HEK293 (cell line): ENCODE data around the gene SELENOP.

Experiments used
- CTCF ChIA-PET: fragments of 350-600 bp; formaldehyde crosslinking; extraction: SDS; loops from one replicate; lab custom pipeline; 2021; ENCODE audit warnings: antibody characterized with exemption; lab: Yijun Ruan, JAX
- POLR2A ChIA-PET: fragments of 300-600 bp; formaldehyde crosslinking; extraction: SDS; loops from one replicate; lab custom pipeline; 2020; ENCODE audit warnings: antibody characterized with exemption, inconsistent platforms; lab: Yijun Ruan, JAX
- H3K27ac ChIP-seq: fragments of 200-500 bp; sonication (Bioruptor generic); 2 replicates; pipeline ENCODE4 v1.5.1; 2014; ENCODE audit warnings: low read depth, low read length, control low read depth, inconsistent platforms; ENCODE audit errors: extremely low read depth
- H3K36me3 ChIP-seq, 2 experiments: fragments of 200-500 bp in 1 of 2; sonication (Bioruptor generic) in 1 of 2; 1 replicate in 1 of 2; 2 replicates in 1 of 2; pipeline ENCODE4 v1.5.1; 2014 to 2017; ENCODE audit warnings: inconsistent platforms in 2 of 2, low read length in 2 of 2; ENCODE audit not compliant: control insufficient read depth in 2 of 2, insufficient read depth in 1 of 2
- H3K4me1 ChIP-seq: fragments of 200-500 bp; sonication (Bioruptor generic); 2 replicates; pipeline ENCODE4 v1.5.1; 2014; ENCODE audit warnings: mild to moderate bottlenecking, low read length, inconsistent platforms; ENCODE audit not compliant: control insufficient read depth, insufficient read depth
- H3K4me3 ChIP-seq: 2 replicates; pipeline ENCODE4 v1.5.1; 2011; ENCODE audit warnings: low read depth, mild to moderate bottlenecking, control low read depth, low read length, moderate library complexity
- H3K9me3 ChIP-seq: fragments of 200-500 bp; sonication (Bioruptor generic); 2 replicates; pipeline ENCODE4 v1.5.1; 2014; ENCODE audit warnings: low read depth, low read length, inconsistent platforms; ENCODE audit not compliant: control insufficient read depth, insufficient read depth
- GLIS1 ChIP-seq: fragments of 450-650 bp; formaldehyde crosslinking; IDR thresholded peaks from 2 replicates; pipeline ENCODE4 v1.5.1; 2016; ENCODE audit warnings: missing biosample characterization, missing genetic modification characterization
- GLIS2 ChIP-seq: fragments of 450-650 bp; formaldehyde crosslinking; IDR thresholded peaks from 2 replicates; pipeline ENCODE4 v1.5.1; 2016; ENCODE audit warnings: missing biosample characterization, missing genetic modification characterization
- TRIM28 ChIP-seq: IDR thresholded peaks from 2 replicates; pipeline ENCODE4 v1.6.1; 2011; ENCODE audit warnings: low read length, control low read depth, borderline replicate concordance
- YY1 ChIP-seq: fragments of 450-650 bp; formaldehyde crosslinking; IDR thresholded peaks from 2 replicates; pipeline ENCODE4 v1.5.1; 2018; ENCODE audit warnings: missing biosample characterization, missing genetic modification characterization
- ZIC2 ChIP-seq: fragments of 450-650 bp; formaldehyde crosslinking; IDR thresholded peaks from 2 replicates; pipeline ENCODE4 v1.5.1; 2016; ENCODE audit warnings: missing biosample characterization, missing genetic modification characterization
- ZNF133 ChIP-seq: fragments of 450-650 bp; formaldehyde crosslinking; IDR thresholded peaks from 2 replicates; pipeline ENCODE4 v1.5.1; 2016; ENCODE audit warnings: missing biosample characterization, missing genetic modification characterization
- ZNF302 ChIP-seq: fragments of 450-650 bp; formaldehyde crosslinking; IDR thresholded peaks from 2 replicates; pipeline ENCODE4 v1.5.1; 2016; ENCODE audit warnings: missing biosample characterization, missing genetic modification characterization, low read depth
- ZNF311 ChIP-seq: fragments of 450-650 bp; formaldehyde crosslinking; IDR thresholded peaks from 2 replicates; pipeline ENCODE4 v1.5.1; 2017; ENCODE audit warnings: missing biosample characterization, missing genetic modification characterization, borderline replicate concordance
- ZNF404 ChIP-seq: fragments of 450-650 bp; formaldehyde crosslinking; IDR thresholded peaks from 2 replicates; pipeline ENCODE4 v1.5.1; 2017; ENCODE audit warnings: missing biosample characterization, missing genetic modification characterization
- ZNF510 ChIP-seq: fragments of 450-650 bp; formaldehyde crosslinking; IDR thresholded peaks from 2 replicates; pipeline ENCODE4 v1.5.1; 2018; ENCODE audit warnings: mild to moderate bottlenecking, missing genetic modification characterization, missing biosample characterization; ENCODE audit not compliant: insufficient replicate concordance
- ZNF654 ChIP-seq: fragments of 450-650 bp; formaldehyde crosslinking; IDR thresholded peaks from 2 replicates; pipeline ENCODE4 v1.5.1; 2016; ENCODE audit warnings: low read depth, missing biosample characterization, missing genetic modification characterization
- ZNF664 ChIP-seq: fragments of 450-650 bp; formaldehyde crosslinking; IDR thresholded peaks from 2 replicates; pipeline ENCODE4 v1.5.1; 2016; ENCODE audit warnings: missing biosample characterization, missing genetic modification characterization
- ZNF768 ChIP-seq: fragments of 450-650 bp; formaldehyde crosslinking; IDR thresholded peaks from 2 replicates; pipeline ENCODE4 v1.5.1; 2018; ENCODE audit warnings: missing biosample characterization, mild to moderate bottlenecking, missing genetic modification characterization
- ZNF777 ChIP-seq: fragments of 450-650 bp; formaldehyde crosslinking; IDR thresholded peaks from 2 replicates; pipeline ENCODE4 v1.5.1; 2017; ENCODE audit warnings: missing biosample characterization, missing genetic modification characterization, borderline replicate concordance
- TF ChIP-seq, protein P1 (sequence below): fragments of 450-650 bp; formaldehyde crosslinking; IDR thresholded peaks from 2 replicates; pipeline ENCODE4 v1.5.1; 2016; ENCODE audit warnings: missing biosample characterization, missing genetic modification characterization
- TF ChIP-seq, protein P2 (sequence below): fragments of 450-650 bp; formaldehyde crosslinking; IDR thresholded peaks from 2 replicates; pipeline ENCODE4 v1.5.1; 2017; ENCODE audit warnings: missing biosample characterization, missing genetic modification characterization
- TF ChIP-seq, protein P3 (sequence below): sonication (generic); formaldehyde crosslinking; IDR thresholded peaks from 2 replicates; pipeline ENCODE4 v1.8.1; 2022; ENCODE audit warnings: mild to moderate bottlenecking, moderate library complexity, missing genetic modification reagents
- TF ChIP-seq, protein P4 (sequence below): fragments of 450-650 bp; formaldehyde crosslinking; IDR thresholded peaks from 2 replicates; pipeline ENCODE4 v1.5.1; 2016; ENCODE audit warnings: missing biosample characterization, missing genetic modification characterization
- TF ChIP-seq, protein P5 (sequence below): IDR thresholded peaks from 2 replicates; pipeline ENCODE4 v1.6.1; 2011; ENCODE audit warnings: mild to moderate bottlenecking, low read depth, low read length, borderline replicate concordance
- TF ChIP-seq, protein P6 (sequence below): fragments of 450-650 bp; formaldehyde crosslinking; IDR thresholded peaks from 2 replicates; pipeline ENCODE4 v1.5.1; 2017; ENCODE audit warnings: missing biosample characterization, missing genetic modification characterization
- TF ChIP-seq, protein P7 (sequence below): fragments of 450-650 bp; formaldehyde crosslinking; IDR thresholded peaks from 2 replicates; pipeline ENCODE4 v1.5.1; 2016; ENCODE audit warnings: missing biosample characterization, missing genetic modification characterization

SELENOP gene

DNA sequence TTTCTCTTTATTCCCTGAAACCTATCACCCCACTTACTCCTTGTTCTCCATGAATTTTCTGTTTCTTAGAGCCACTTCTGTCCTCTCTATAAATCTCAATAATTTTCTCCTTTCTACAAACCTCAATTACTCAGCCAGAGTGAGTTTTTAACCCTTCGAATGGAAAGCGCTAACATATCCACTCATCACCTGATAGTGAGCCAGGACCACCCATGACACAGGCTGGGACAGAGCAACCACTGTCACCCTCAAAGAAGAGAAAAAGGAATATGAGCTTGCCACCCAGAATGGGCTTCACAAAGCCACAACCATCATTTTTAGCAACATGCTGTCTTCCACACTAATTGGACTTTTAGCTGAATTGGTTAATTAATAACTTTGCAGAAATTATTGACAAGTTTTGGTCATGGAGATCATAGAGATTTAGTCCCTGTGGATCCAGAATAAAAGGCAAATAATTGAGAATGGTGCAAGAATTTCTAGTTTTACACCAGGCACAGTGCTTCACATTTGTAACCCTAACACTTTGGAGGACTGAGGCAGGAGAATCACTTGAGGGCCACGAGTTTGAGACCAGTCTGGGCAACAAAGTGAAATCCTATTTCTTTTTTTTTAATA lies 32.1 kb upstream of the SELENOP start (continued):
- TF ChIP-seq, protein P1, sequence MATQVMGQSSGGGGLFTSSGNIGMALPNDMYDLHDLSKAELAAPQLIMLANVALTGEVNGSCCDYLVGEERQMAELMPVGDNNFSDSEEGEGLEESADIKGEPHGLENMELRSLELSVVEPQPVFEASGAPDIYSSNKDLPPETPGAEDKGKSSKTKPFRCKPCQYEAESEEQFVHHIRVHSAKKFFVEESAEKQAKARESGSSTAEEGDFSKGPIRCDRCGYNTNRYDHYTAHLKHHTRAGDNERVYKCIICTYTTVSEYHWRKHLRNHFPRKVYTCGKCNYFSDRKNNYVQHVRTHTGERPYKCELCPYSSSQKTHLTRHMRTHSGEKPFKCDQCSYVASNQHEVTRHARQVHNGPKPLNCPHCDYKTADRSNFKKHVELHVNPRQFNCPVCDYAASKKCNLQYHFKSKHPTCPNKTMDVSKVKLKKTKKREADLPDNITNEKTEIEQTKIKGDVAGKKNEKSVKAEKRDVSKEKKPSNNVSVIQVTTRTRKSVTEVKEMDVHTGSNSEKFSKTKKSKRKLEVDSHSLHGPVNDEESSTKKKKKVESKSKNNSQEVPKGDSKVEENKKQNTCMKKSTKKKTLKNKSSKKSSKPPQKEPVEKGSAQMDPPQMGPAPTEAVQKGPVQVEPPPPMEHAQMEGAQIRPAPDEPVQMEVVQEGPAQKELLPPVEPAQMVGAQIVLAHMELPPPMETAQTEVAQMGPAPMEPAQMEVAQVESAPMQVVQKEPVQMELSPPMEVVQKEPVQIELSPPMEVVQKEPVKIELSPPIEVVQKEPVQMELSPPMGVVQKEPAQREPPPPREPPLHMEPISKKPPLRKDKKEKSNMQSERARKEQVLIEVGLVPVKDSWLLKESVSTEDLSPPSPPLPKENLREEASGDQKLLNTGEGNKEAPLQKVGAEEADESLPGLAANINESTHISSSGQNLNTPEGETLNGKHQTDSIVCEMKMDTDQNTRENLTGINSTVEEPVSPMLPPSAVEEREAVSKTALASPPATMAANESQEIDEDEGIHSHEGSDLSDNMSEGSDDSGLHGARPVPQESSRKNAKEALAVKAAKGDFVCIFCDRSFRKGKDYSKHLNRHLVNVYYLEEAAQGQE (tag by site-specific recombination), result no peak
- TF ChIP-seq YY1 (tag by site-specific recombination) (no peak), ZNF510 (no peak), ZNF664 (tag by site-specific recombination) (no peak), ZNF404 (tag by site-specific recombination) (no peak), ZIC2 (no peak), ZNF777 (tag by site-specific recombination) (no peak), ZNF768 (tag by site-specific recombination) (no peak), ZNF654 (no peak), GLIS2 (tag by site-specific recombination) (no peak)
- TF ChIP-seq, protein P2, sequence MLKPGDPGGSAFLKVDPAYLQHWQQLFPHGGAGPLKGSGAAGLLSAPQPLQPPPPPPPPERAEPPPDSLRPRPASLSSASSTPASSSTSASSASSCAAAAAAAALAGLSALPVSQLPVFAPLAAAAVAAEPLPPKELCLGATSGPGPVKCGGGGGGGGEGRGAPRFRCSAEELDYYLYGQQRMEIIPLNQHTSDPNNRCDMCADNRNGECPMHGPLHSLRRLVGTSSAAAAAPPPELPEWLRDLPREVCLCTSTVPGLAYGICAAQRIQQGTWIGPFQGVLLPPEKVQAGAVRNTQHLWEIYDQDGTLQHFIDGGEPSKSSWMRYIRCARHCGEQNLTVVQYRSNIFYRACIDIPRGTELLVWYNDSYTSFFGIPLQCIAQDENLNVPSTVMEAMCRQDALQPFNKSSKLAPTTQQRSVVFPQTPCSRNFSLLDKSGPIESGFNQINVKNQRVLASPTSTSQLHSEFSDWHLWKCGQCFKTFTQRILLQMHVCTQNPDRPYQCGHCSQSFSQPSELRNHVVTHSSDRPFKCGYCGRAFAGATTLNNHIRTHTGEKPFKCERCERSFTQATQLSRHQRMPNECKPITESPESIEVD (tag by site-specific recombination), result no peak
- TF ChIP-seq, protein P3, sequence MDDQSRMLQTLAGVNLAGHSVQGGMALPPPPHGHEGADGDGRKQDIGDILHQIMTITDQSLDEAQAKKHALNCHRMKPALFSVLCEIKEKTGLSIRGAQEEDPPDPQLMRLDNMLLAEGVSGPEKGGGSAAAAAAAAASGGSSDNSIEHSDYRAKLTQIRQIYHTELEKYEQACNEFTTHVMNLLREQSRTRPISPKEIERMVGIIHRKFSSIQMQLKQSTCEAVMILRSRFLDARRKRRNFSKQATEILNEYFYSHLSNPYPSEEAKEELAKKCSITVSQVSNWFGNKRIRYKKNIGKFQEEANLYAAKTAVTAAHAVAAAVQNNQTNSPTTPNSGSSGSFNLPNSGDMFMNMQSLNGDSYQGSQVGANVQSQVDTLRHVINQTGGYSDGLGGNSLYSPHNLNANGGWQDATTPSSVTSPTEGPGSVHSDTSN (CRISPR knock-in tag), result no peak
- TF ChIP-seq, protein P4, sequence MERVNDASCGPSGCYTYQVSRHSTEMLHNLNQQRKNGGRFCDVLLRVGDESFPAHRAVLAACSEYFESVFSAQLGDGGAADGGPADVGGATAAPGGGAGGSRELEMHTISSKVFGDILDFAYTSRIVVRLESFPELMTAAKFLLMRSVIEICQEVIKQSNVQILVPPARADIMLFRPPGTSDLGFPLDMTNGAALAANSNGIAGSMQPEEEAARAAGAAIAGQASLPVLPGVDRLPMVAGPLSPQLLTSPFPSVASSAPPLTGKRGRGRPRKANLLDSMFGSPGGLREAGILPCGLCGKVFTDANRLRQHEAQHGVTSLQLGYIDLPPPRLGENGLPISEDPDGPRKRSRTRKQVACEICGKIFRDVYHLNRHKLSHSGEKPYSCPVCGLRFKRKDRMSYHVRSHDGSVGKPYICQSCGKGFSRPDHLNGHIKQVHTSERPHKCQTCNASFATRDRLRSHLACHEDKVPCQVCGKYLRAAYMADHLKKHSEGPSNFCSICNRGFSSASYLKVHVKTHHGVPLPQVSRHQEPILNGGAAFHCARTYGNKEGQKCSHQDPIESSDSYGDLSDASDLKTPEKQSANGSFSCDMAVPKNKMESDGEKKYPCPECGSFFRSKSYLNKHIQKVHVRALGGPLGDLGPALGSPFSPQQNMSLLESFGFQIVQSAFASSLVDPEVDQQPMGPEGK (tag by site-specific recombination), result no peak
- TF ChIP-seq, protein P5, sequence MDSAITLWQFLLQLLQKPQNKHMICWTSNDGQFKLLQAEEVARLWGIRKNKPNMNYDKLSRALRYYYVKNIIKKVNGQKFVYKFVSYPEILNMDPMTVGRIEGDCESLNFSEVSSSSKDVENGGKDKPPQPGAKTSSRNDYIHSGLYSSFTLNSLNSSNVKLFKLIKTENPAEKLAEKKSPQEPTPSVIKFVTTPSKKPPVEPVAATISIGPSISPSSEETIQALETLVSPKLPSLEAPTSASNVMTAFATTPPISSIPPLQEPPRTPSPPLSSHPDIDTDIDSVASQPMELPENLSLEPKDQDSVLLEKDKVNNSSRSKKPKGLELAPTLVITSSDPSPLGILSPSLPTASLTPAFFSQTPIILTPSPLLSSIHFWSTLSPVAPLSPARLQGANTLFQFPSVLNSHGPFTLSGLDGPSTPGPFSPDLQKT, result no peak

DNA sequence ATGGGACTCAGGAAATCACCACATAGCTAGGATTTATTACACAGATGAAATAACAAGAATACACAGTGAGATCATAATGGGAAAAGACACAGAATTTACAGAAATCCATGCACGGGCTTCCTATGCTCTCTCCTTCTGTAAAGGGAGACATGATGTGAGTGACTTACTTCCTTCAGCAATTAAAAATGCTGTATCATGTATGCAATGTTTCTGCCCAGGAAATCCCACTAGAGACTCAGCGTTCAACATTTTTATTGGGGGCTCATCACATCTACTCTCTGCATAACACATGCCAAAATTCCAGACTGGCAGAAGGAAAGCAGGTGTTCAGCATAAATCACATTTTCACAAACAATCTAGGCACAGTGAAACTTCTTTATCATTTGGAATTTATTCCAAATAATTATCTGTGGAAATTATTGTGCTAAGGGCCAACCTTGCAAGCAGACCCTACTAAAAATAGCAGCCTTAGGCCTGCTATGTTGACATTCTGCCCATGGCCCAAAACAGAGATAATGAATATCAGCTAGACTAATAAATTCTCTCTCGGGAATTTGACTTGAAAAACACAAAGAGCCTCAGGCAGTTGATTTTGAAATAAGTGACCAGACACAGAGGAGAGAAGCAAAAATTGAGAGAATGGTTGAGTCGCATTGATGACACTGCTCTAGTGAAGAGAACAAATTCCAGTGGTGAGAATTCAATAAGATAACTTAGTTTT lies 31.4 kb upstream of the SELENOP start:
- Histone ChIP-seq H3K4me3 (no peak overlapping the region), H3K4me1 (0 out of 2 replicates have a peak, but pooled peaks cover 2% of the 10 kb centered on the region), H3K9me3 (no peaks in the 10 kb centered on the region), H3K36me3 (no peaks in the 10 kb centered on the region), H3K27ac (no peak overlapping the region)
- TF ChIP-seq, protein P5, result no peak
- TF ChIP-seq ZNF302 (tag by site-specific recombination) (no peak), ZNF133 (no peak), ZNF311 (no peak), GLIS2 (tag by site-specific recombination) (no peak), GLIS1 (no peak), ZNF404 (tag by site-specific recombination) (no peak), TRIM28 (no peak)
- TF ChIP-seq, protein P6, sequence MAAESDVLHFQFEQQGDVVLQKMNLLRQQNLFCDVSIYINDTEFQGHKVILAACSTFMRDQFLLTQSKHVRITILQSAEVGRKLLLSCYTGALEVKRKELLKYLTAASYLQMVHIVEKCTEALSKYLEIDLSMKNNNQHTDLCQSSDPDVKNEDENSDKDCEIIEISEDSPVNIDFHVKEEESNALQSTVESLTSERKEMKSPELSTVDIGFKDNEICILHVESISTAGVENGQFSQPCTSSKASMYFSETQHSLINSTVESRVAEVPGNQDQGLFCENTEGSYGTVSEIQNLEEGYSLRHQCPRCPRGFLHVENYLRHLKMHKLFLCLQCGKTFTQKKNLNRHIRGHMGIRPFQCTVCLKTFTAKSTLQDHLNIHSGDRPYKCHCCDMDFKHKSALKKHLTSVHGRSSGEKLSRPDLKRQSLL, result no peak
- TF ChIP-seq, protein P7, sequence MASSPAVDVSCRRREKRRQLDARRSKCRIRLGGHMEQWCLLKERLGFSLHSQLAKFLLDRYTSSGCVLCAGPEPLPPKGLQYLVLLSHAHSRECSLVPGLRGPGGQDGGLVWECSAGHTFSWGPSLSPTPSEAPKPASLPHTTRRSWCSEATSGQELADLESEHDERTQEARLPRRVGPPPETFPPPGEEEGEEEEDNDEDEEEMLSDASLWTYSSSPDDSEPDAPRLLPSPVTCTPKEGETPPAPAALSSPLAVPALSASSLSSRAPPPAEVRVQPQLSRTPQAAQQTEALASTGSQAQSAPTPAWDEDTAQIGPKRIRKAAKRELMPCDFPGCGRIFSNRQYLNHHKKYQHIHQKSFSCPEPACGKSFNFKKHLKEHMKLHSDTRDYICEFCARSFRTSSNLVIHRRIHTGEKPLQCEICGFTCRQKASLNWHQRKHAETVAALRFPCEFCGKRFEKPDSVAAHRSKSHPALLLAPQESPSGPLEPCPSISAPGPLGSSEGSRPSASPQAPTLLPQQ (tag by site-specific recombination), result no peak
- ChIA-PET CTCF (no interaction called here), POLR2A (no interaction called here)
